Testis (tissue), 2 donors: ENCODE results near the gene THOP1.

Experiments
- CTCF ChIP-seq, 3 experiments: fragments of 450-650 bp in 2 of 3; fragments of 200-600 bp in 1 of 3; sonication (generic) in 1 of 3; IDR thresholded peaks; one replicate each; pipeline ENCODE4 v1.5.1; 2016 to 2019; ENCODE audit warnings: antibody characterized with exemption in 3 of 3, mild to moderate bottlenecking in 2 of 3, moderate library complexity in 1 of 3
- POLR2A ChIP-seq: fragments of 450-650 bp; IDR thresholded peaks from one replicate; pipeline ENCODE4 v1.6.1; 2017; ENCODE audit warnings: antibody characterized with exemption, mild to moderate bottlenecking, moderate library complexity

GRCh38 chr19:2819540-2820111 lies 34.3 kb downstream of the THOP1 start, which contains the start of gene ZNF554:
- peak; percentile 95 to 99 (median 97) for TF ChIP-seq CTCF (IDR thresholded peaks at IDR 0.05)
- TF ChIP-seq POLR2A = no peak
